Naive B cell (primary cell): ENCODE results near the gene ZNF124. TPM values are rescaled to one million over a fixed set of nuclear protein-coding genes. Genes with fewer than 3 reads are reported as not detected.
A peak's percentile ranks its signal among the peaks of the same experiment; 100 is the strongest.
"Not testable (repeated sequence)": the region's sequence is repeated elsewhere in the genome, so short reads cannot be mapped to it uniquely, and the experiment has no call there.

Source experiments
- ATAC-seq, 2 donors: fragments of 150-1000 bp; cut with Tn5 transposase; 2 replicates each; pipeline ENCODE4 v1.10.0; 2021; ENCODE audit warnings: low read depth in 2 of 2, mild to moderate bottlenecking in 2 of 2, moderate library complexity in 2 of 2
- DNase-seq: peaks from one replicate; pipeline ENCODE4 v3.0.0; 2022
- H3K27ac Mint-ChIP-seq, 6 donors: one replicate each; pipeline ENCODE4 v1.8.0; 2020 to 2022; ENCODE audit warnings: mild to moderate bottlenecking in 6 of 6, mixed read lengths in 6 of 6, moderate library complexity in 5 of 6, inconsistent platforms in 2 of 6
- H3K27me3 Mint-ChIP-seq, 3 donors: one replicate each; pipeline ENCODE4 v1.8.0; 2021 to 2022; ENCODE audit warnings: mixed read lengths in 3 of 3, mild to moderate bottlenecking in 1 of 3
- H3K36me3 Mint-ChIP-seq, 2 donors: one replicate each; pipeline ENCODE4 v1.8.0; 2020 to 2022; ENCODE audit warnings: mixed read lengths in 2 of 2, inconsistent platforms in 1 of 2, mild to moderate bottlenecking in 1 of 2
- H3K4me1 Mint-ChIP-seq, 3 donors: one replicate each; pipeline ENCODE4 v1.8.0; 2020 to 2022; ENCODE audit warnings: mixed read lengths in 3 of 3, inconsistent platforms in 1 of 3, mild to moderate bottlenecking in 1 of 3, moderate library complexity in 1 of 3
- H3K4me3 Mint-ChIP-seq, 8 donors: one replicate each; pipeline ENCODE4 v1.8.0; 2020 to 2022; ENCODE audit warnings: mild to moderate bottlenecking in 8 of 8, mixed read lengths in 8 of 8, moderate library complexity in 8 of 8, inconsistent platforms in 2 of 8
- H3K9me3 Mint-ChIP-seq, 7 donors: one replicate each; pipeline ENCODE4 v1.8.0; 2020 to 2022; ENCODE audit warnings: mixed read lengths in 7 of 7, mild to moderate bottlenecking in 5 of 7, inconsistent platforms in 2 of 7, moderate library complexity in 1 of 7
- polyA plus RNA-seq, 6 donors: library from polyadenylated mRNA; unstranded; fragments of 300-500 nt; fragmentation: Illumina TruSeq; gene quantifications; one replicate each; pipeline ENCODE4 v1.2.3, GENCODE V29; 2021; ENCODE audit warnings: low read depth in 6 of 6

The ZNF124 gene
- polyA plus RNA-seq, 6 donors from 2014 or later: 7.9 to 17.5 (median 10.6) TPM

DNA sequence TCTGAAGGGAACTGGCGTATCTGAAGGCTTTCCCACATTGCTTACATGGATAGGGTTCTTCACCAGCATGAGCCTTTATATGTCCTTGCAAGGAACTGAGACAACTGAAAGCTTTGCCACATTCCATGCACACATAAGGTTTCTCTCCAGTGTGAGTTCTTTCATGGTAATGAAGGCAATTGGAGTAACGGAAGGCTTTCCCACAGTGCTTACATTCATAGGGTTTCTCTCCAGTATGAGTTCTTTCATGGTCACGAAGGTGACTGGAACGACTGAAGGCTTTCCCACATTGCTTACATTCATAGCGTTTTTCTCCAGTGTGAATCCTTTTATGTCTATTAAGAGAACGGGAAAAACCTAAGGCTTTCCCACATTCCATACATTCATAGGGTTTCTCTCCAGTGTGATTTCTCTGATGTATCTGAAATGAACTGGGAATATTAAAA is 15.0 kb downstream of the ZNF124 start:
- no peak overlapping the region for H3K27ac Mint-ChIP-seq
- H3K27me3 Mint-ChIP-seq: no peaks in the 10 kb centered on the region
- peak overlapping the region in 1 of 8 donors; percentile 3 for H3K4me3 Mint-ChIP-seq
- DNase-seq (no peak), ATAC-seq (no peak)
- peaks cover 52 to 68% of the 10 kb centered on the region in 2 donors for H3K36me3 Mint-ChIP-seq
- peaks cover 9 to 92% (median 89%) of the 10 kb centered on the region in 7 donors for H3K9me3 Mint-ChIP-seq
- peaks cover 0 to 3% (median 0%) of the 10 kb centered on the region in 3 donors for H3K4me1 Mint-ChIP-seq

DNA sequence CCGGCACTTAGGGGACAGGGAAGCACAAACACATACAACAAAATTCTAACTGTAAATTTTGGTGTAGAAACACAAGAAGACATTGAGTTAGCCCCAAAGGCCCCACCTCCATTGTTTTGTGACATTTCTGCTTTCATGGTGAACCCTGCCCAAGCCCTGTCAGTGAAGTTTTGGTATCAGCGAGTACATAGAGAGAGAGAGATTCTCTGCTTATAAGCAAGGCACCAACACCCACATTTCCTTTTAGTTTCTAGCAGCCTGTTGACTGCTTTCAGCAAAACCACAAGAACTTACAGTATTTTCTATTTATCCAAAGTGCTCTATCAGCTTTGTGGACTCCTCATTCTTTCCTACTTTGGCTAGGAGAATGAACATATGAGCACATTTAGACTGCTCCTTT is 24.0 kb downstream of the ZNF124 start:
- H3K4me3 Mint-ChIP-seq: no peak overlapping the region
- DNase-seq: no peak
- no peaks in the 10 kb centered on the region for H3K4me1 Mint-ChIP-seq
- no peak overlapping the region for H3K27ac Mint-ChIP-seq
- H3K9me3 Mint-ChIP-seq: peaks cover 15 to 77% (median 67%) of the 10 kb centered on the region in 7 donors
- peaks cover 35 to 40% of the 10 kb centered on the region in 2 donors for H3K36me3 Mint-ChIP-seq
- no peaks in the 10 kb centered on the region for H3K27me3 Mint-ChIP-seq
- no peak for ATAC-seq

DNA sequence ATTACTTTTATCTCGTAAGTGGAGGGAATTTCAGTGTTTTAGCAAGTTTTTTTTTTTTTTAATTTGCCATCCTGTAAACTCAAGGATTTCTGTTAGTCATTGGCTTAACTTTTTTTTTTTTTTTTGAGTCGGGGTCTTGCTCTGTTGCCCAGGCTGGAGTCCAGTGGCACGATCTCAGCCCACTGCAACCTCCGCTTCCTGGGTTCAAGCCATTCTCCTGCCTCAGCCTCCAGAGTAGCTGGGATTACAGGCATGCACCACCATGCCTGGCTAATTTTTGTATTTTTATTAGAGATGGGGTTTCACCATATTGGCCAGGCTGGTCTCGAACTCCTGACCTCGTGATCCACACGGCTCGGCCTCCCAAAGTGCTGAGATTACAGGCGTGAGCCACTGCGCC is 24.7 kb downstream of the ZNF124 start:
- not testable (repeated sequence) for ATAC-seq, H3K27me3 Mint-ChIP-seq, H3K27ac Mint-ChIP-seq, DNase-seq, H3K4me3 Mint-ChIP-seq, H3K4me1 Mint-ChIP-seq
- Mint-ChIP-seq H3K9me3 (peaks cover 14 to 79% (median 68%) of the 10 kb centered on the region in 7 donors), H3K36me3 (peaks cover 35 to 47% of the 10 kb centered on the region in 2 donors)

DNA sequence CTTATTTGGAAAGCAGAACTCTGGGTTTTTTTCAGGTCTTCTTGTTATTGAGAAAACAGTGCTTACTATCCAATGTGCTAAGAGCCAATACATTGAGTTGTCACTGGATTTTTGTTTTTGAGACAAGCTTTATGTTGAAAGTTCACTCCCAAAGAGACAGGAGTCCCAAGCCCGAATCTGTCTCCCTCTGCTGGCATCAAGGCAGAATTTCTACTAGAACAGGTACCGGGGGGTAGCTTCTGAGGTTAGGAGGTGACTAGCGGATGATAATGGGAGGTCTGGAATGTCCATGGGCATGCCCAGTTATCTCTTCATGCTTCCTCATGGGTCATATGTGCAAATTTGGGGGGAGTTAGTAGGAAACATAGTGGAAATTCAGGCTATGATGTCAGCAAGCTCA is 25.1 kb downstream of the ZNF124 start:
- Mint-ChIP-seq H3K4me1 (no peaks in the 10 kb centered on the region), H3K9me3 (peaks cover 14 to 81% (median 71%) of the 10 kb centered on the region in 7 donors), H3K27ac (peak overlapping the region in 1 of 6 donors; percentile 27), H3K27me3 (no peaks in the 10 kb centered on the region), H3K36me3 (peaks cover 38 to 48% of the 10 kb centered on the region in 2 donors), H3K4me3 (peak overlapping the region in 1 of 8 donors; percentile 29)
- no peak for ATAC-seq
- no peak for DNase-seq

DNA sequence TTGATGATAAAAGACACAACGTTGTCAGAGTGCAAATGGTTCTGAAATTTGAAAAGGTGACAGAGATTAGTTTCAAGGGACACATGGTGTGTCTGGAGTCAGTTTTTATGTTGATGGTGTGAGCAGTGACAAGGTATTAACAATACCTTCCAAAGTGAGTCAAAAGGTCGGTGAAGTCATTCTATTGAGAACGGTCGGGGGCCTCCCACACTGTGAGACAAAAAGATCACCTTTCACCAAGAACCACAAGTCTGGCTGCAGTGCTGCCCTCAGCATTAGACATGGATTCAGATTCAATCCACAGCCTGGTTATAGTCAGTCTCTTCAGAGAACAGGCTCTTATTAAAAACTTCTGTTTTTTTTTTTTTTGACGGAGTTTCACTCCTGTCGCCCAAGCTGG is 26.5 kb downstream of the ZNF124 start:
- Mint-ChIP-seq H3K36me3 (peaks cover 41 to 50% of the 10 kb centered on the region in 2 donors), H3K9me3 (peaks cover 16 to 81% (median 71%) of the 10 kb centered on the region in 7 donors), H3K27ac (no peak overlapping the region), H3K27me3 (no peaks in the 10 kb centered on the region), H3K4me3 (no peak overlapping the region), H3K4me1 (no peaks in the 10 kb centered on the region)
- DNase-seq: no peak
- ATAC-seq: no peak

DNA sequence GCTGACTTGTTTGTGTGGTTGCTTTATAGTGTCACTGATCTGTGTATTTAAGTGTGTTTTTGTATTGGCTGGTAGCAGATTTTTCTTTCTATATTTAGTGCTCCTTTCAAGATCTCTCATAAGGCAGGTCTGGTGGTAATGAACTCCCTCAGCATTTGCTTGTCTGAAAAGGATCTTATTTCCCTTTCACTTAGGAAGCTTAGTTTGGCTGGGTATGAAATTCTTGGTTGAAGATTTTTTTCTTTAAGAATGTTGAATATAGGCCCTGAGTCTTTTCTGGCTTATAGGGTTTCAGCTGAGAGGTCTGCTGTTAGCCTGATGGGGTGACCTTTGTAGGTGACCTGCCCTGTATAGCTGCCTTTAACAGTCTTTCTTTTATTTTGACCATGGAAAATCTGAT is 32.3 kb downstream of the ZNF124 start:
- H3K4me3 Mint-ChIP-seq, DNase-seq, ATAC-seq, H3K4me1 Mint-ChIP-seq, H3K27me3 Mint-ChIP-seq: not testable (repeated sequence)
- Mint-ChIP-seq H3K36me3 (peaks cover 52 to 72% of the 10 kb centered on the region in 2 donors), H3K27ac (peak overlapping the region in 1 of 6 donors; percentile 32), H3K9me3 (peaks cover 31 to 93% (median 82%) of the 10 kb centered on the region in 7 donors)

DNA sequence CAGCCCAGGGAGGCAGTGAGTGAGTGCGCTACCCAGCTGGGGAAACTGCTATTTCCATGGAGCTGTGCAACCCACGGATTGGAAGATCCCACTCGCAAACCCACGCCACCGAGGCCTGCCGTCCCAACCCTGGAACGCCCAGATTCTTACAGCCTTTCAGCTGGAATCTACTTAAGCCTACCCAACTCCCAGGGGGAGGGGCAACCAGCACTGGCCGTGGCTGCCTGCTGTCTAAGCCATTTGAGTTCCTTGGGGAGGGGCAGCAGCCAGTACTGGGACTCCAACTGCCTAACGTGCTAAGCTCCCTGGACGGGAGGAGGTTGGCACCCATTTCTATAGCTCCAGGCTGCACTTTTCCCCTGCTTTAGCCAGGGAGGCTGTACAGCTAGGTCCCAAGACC is 40.6 kb downstream of the ZNF124 start:
- H3K4me1 Mint-ChIP-seq: peaks cover 7 to 20% (median 16%) of the 10 kb centered on the region in 3 donors
- peaks cover 28 to 30% of the 10 kb centered on the region in 2 donors for H3K36me3 Mint-ChIP-seq
- DNase-seq: no peak
- no peak for ATAC-seq
- H3K27me3 Mint-ChIP-seq: no peaks in the 10 kb centered on the region
- no peak overlapping the region for H3K27ac Mint-ChIP-seq
- peaks cover 10 to 54% (median 44%) of the 10 kb centered on the region in 7 donors for H3K9me3 Mint-ChIP-seq
- no peak overlapping the region for H3K4me3 Mint-ChIP-seq

DNA sequence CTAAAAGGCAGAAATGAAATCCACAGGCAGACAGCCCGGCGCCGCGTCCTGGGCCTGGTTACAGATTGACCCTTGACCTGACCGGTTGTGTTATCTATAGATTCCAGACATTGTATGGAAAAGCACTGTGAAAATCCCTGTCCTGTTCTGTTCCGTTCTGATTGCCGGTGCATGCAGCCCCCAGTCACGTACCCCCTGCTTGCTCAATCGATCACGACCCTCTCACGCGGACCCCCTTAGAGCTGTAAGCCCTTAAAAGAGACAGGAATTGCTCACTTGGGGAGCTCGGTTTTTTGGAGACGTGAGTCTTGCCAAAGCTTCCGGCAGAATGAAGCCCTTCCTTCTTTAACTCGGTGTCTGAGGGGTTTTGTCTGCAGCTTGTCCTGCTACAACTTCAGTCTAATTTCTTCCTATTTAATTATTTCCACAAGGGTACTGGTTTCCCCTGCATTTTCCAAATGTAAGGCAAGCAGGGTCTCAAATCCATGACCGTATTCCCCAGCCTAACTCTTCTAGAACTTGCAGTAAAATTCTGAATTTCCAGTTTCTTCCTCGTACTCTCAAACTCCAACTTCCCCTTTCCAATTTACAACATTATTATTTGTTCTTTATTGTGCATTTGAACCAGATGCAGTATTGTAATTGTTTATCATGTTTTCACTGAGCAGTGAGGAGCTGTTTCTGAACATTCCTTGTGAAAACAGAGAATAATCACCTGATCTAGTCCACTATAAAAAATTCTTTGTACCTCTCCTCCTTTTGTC is 44.1 kb downstream of the ZNF124 start:
- peaks cover under 1 to 20% (median 12%) of the 10 kb centered on the region in 7 donors for H3K9me3 Mint-ChIP-seq

DNA sequence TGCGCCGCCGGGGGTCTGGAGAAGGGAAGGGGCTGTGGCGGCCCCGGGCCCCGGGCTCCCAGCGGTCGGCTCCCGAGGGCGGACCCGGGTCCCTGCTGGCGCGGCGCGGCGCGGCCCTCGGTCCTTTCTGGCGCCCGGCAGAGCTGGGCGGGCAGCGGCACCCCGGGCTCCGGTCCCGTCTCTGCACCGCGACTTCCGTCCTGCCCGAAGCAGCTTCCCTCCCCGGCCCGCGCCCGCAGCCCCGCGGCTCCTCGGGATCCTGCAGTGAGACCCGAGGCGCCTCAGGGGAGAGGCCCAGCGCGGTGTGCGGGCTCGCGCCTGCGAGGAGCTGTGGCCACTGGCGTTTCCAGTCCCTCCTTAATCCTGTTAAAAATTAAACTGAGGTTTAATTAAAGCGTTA is 45.2 kb downstream of the ZNF124 start:
- not testable (repeated sequence) for H3K4me3 Mint-ChIP-seq, H3K27me3 Mint-ChIP-seq, DNase-seq, H3K27ac Mint-ChIP-seq, H3K36me3 Mint-ChIP-seq
- peaks cover 0 to 12% (median 7%) of the 10 kb centered on the region in 7 donors for H3K9me3 Mint-ChIP-seq
- ATAC-seq: peak; percentile 49 to 51
- H3K4me1 Mint-ChIP-seq: peaks cover 7 to 13% (median 11%) of the 10 kb centered on the region in 3 donors

More for the DNA sequence above, 44.1 kb downstream of the ZNF124 start:
- H3K36me3 Mint-ChIP-seq, H3K27me3 Mint-ChIP-seq, DNase-seq, ATAC-seq: not testable (repeated sequence)
- peak overlapping the region; percentile 29 to 95 (median 71) for H3K27ac Mint-ChIP-seq
- H3K4me1 Mint-ChIP-seq: peaks cover 7 to 16% (median 16%) of the 10 kb centered on the region in 3 donors
- peak overlapping the region; percentile 81 to 99 (median 92) for H3K4me3 Mint-ChIP-seq

DNA sequence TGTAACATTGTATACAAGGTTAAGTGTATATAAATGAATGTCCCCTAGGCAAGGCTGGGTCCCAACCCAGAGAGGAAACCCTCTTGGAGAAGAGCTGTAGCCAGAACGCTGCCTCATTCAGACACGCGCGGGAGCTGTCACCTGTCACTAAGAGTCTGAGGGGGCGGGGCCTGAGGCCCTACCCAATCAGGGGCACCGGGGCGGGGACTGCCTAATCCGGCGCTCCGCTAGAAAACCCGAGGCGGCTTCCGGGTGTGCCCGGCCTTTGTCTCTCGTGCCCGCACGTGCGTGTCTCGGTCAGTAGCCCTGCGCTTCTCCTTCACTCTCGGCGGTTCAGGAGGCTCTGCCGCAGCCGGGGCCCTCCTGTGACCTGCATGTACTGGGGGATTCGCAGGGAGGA is 45.7 kb downstream of the ZNF124 start:
- not testable (repeated sequence) for H3K36me3 Mint-ChIP-seq, DNase-seq, H3K27me3 Mint-ChIP-seq, H3K27ac Mint-ChIP-seq, H3K4me3 Mint-ChIP-seq
- Mint-ChIP-seq H3K9me3 (peaks cover 0 to 12% (median 7%) of the 10 kb centered on the region in 7 donors), H3K4me1 (peaks cover 7 to 13% (median 11%) of the 10 kb centered on the region in 3 donors)
- peak; percentile 97 for ATAC-seq

DNA sequence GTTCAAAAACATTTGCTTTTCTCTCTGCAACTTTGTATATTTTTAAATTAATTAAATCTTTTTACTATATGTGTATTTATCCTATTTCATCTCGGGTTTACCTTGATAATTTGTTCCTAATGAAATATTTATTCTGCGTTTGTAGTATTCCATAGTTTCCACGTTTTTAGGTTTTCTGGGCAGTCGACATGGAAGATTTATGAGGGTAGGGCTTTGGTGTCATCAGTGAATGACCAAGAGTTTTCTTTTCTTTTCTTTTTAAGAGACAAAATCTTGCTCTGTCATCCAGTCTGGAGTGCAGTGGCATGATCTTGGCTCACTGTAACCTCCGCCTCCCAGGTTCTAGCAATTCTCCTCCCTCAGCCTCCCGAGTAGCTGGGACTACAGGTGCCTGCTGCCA is 50.4 kb downstream of the ZNF124 start:
- no peaks in the 10 kb centered on the region for H3K36me3 Mint-ChIP-seq
- peaks cover 0 to 5% (median 2%) of the 10 kb centered on the region in 7 donors for H3K9me3 Mint-ChIP-seq
- no peak for ATAC-seq
- no peaks in the 10 kb centered on the region for H3K27me3 Mint-ChIP-seq
- no peaks in the 10 kb centered on the region for H3K4me1 Mint-ChIP-seq
- no peak overlapping the region for H3K27ac Mint-ChIP-seq
- no peak for DNase-seq
- H3K4me3 Mint-ChIP-seq: peak overlapping the region in 1 of 8 donors; percentile 26

DNA sequence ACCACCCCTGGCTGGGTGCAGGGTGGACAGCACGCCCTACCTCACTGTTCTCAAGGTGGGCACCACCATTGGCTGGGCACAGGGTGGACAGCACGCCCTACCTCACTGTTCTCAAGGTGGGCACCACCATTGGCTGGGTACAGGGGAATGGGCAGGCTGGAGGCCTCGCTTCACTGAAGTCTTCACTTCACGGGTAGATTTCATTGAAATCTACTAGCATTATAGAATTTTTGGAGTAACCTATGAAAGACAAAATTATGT is 51.5 kb downstream of the ZNF124 start:
- not testable (repeated sequence) for H3K36me3 Mint-ChIP-seq, H3K4me3 Mint-ChIP-seq, H3K27ac Mint-ChIP-seq, H3K4me1 Mint-ChIP-seq, DNase-seq, H3K9me3 Mint-ChIP-seq, ATAC-seq, H3K27me3 Mint-ChIP-seq

DNA sequence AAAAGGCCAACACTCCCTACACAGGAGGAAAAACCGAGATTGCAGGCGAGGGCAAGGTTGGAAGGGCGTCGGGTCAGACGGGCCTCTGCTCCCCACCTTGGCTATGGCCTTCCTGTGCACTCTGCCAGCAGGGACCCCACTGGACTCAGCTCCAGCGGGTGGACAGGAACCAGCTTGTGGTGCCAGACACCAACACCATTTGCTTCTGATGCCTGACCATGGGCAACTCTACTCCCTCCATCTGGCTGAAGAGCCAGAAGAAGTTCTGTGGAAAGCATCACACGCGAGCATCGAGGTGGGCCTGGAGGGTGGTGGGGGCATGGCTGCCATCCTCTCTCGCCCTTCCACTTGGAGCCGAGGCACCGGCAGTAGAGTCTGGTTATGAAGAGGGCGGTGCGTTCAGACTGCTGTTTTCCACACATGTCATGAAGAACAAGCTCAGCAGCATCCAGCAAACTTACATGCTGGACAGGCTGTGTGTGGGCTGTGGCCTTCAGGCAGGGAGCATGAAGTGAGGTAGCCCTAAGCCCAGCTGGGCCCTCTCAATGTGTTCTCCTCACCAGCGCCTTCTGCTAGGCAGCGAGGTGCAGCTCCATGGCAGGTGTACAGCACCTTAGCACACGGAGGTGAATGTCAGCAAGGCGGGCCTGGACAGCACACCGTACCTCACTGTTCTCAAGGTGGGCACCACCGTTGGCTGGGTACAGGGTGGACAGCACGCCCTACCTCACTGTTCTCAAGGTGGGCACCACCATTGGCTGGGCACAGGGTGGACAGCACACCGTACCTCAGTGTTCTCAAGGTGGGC is 52.0 kb downstream of the ZNF124 start:
- no peak overlapping the region for H3K4me3 Mint-ChIP-seq
- H3K36me3 Mint-ChIP-seq: no peaks in the 10 kb centered on the region
- peaks cover 0 to 4% (median 0%) of the 10 kb centered on the region in 3 donors for H3K4me1 Mint-ChIP-seq
- no peak overlapping the region for H3K27ac Mint-ChIP-seq
- DNase-seq: no peak
- H3K27me3 Mint-ChIP-seq: no peaks in the 10 kb centered on the region
- peaks cover 0 to 5% (median 2%) of the 10 kb centered on the region in 7 donors for H3K9me3 Mint-ChIP-seq
- no peak for ATAC-seq
